Liver (tissue), 9 donors: ENCODE data around the gene UBASH3A. TPM values are rescaled to one million over a fixed set of nuclear protein-coding genes. Genes with fewer than 3 reads are reported as not detected.
"Not testable (repeated sequence)": the region's sequence is repeated elsewhere in the genome, so short reads cannot be mapped to it uniquely, and the experiment has no call there.

ENCODE experiments used
- DNase-seq: peaks from one replicate; pipeline ENCODE4 v3.0.0-alpha.2; 2017; ENCODE audit warnings: low spot score
- H3K27ac ChIP-seq, 2 donors: one replicate each; pipeline ENCODE4 v1.7.0; 2013; ENCODE audit warnings: inconsistent platforms in 2 of 2, low read length in 2 of 2, control low read depth in 1 of 2, low read depth in 1 of 2, mild to moderate bottlenecking in 1 of 2
- H3K27me3 ChIP-seq, 4 donors: one replicate each; pipeline versions ENCODE4 v1.6.1 to v1.7.0; 2013; ENCODE audit warnings: low read length in 3 of 4, inconsistent platforms in 1 of 4, mild to moderate bottlenecking in 1 of 4, moderate library complexity in 1 of 4; ENCODE audit not compliant: control insufficient read depth in 4 of 4, insufficient read depth in 4 of 4
- H3K36me3 ChIP-seq, 4 donors: one replicate each; pipeline versions ENCODE4 v1.6.1 to v1.7.0; 2013; ENCODE audit warnings: low read length in 3 of 4, mild to moderate bottlenecking in 3 of 4, low read depth in 1 of 4, moderate library complexity in 1 of 4; ENCODE audit not compliant: control insufficient read depth in 4 of 4, insufficient read depth in 3 of 4
- H3K4me1 ChIP-seq, 4 donors: one replicate each; pipeline versions ENCODE4 v1.6.1 to v1.7.0; 2013; ENCODE audit warnings: low read length in 3 of 4, mild to moderate bottlenecking in 3 of 4, moderate library complexity in 1 of 4; ENCODE audit not compliant: control insufficient read depth in 4 of 4, insufficient read depth in 4 of 4
- H3K4me3 ChIP-seq, 3 donors: one replicate each; pipeline versions ENCODE4 v1.6.1 to v1.7.0; 2013; ENCODE audit warnings: low read length in 3 of 3, control low read depth in 1 of 3, low read depth in 1 of 3, mild to moderate bottlenecking in 1 of 3
- H3K9ac ChIP-seq, 2 donors: one replicate each; pipeline ENCODE4 v1.7.0; 2013; ENCODE audit warnings: low read length in 2 of 2, mild to moderate bottlenecking in 2 of 2, moderate library complexity in 2 of 2, control low read depth in 1 of 2, low read depth in 1 of 2
- H3K9me3 ChIP-seq, 4 donors: one replicate each; pipeline versions ENCODE4 v1.6.1 to v1.7.0; 2013; ENCODE audit warnings: low read length in 3 of 4; ENCODE audit not compliant: control insufficient read depth in 4 of 4
- ATF3 ChIP-seq: IDR thresholded peaks from 2 replicates; pipeline ENCODE4 v1.6.1; 2016; ENCODE audit warnings: antibody characterized with exemption
- CTCF ChIP-seq: fragments of 150-350 bp; IDR thresholded peaks from 2 replicates; pipeline ENCODE4 v1.5.1; 2017; ENCODE audit warnings: improper control_type of control experiment, low read depth, low read length; ENCODE audit not compliant: missing input control
- FOXA1 ChIP-seq: IDR thresholded peaks from 2 replicates; pipeline ENCODE4 v1.6.1; 2016; ENCODE audit warnings: antibody characterized with exemption
- GABPA ChIP-seq, 2 donors: IDR thresholded peaks in 1 of 2; conservative IDR thresholded peaks in 1 of 2; 2 replicates each; pipeline ENCODE4 v1.6.1; 2016; ENCODE audit warnings: antibody characterized with exemption in 2 of 2, mild to moderate bottlenecking in 1 of 2, moderate library complexity in 1 of 2
- HNF4A ChIP-seq, 2 donors: conservative IDR thresholded peaks; 2 replicates each; pipeline ENCODE4 v1.6.1; 2016; ENCODE audit warnings: antibody characterized with exemption in 2 of 2, mild to moderate bottlenecking in 2 of 2
- HNF4G ChIP-seq: IDR thresholded peaks from 2 replicates; pipeline ENCODE4 v1.6.1; 2016; ENCODE audit warnings: antibody characterized with exemption
- JUND ChIP-seq, 2 donors: IDR thresholded peaks; 2 replicates each; pipeline ENCODE4 v1.6.1; 2016; ENCODE audit warnings: antibody characterized with exemption in 2 of 2
- MAX ChIP-seq: IDR thresholded peaks from 2 replicates; pipeline ENCODE4 v1.6.1; 2016; ENCODE audit warnings: antibody characterized with exemption
- NR2F2 ChIP-seq: IDR thresholded peaks from 2 replicates; pipeline ENCODE4 v1.6.1; 2016; ENCODE audit warnings: antibody characterized with exemption
- RAD21 ChIP-seq, 2 donors: IDR thresholded peaks; 2 replicates each; pipeline ENCODE4 v1.6.1; 2016; ENCODE audit warnings: antibody characterized with exemption in 2 of 2, mild to moderate bottlenecking in 2 of 2
- RXRA ChIP-seq, 2 donors: IDR thresholded peaks; 2 replicates each; pipeline ENCODE4 v1.6.1; 2017 to 2018; ENCODE audit warnings: antibody characterized with exemption in 2 of 2, mild to moderate bottlenecking in 1 of 2
- TAF1 ChIP-seq: conservative IDR thresholded peaks from 2 replicates; pipeline ENCODE4 v1.6.1; 2016; ENCODE audit warnings: antibody characterized with exemption, mild to moderate bottlenecking
- ZBTB33 ChIP-seq: IDR thresholded peaks from 2 replicates; pipeline ENCODE4 v1.6.1; 2016; ENCODE audit warnings: antibody characterized with exemption
- WGBS: extraction: QIAGEN DNeasy Blood & Tissue Kit; methylation state at CpG from one replicate; pipeline ENCODE4 v1.1.7; 2013; 5-methylcytosine and 5-hydroxymethylcytosine counted together
- polyA plus RNA-seq, 2 donors: library from polyadenylated mRNA; stranded (reverse) in 1 of 2; unstranded in 1 of 2; fragments of 200-250 nt in 1 of 2; fragments of >200 nt in 1 of 2; fragmentation: Nextera tagmentation in 1 of 2; extraction: Ambion mirVana in 1 of 2; gene quantifications; one replicate each; pipeline versions ENCODE4 v1.2.1 to v1.2.3, GENCODE V29; 2013 to 2015
- total RNA-seq, 2 donors: library from RNA; depleted of rRNA; stranded (reverse); fragments of >200 nt; gene quantifications; one replicate each; pipeline ENCODE4 v1.2.3, GENCODE V29; 2014
- TF ChIP-seq, protein P1 (sequence below): IDR thresholded peaks from 2 replicates; pipeline ENCODE4 v1.6.1; 2016; ENCODE audit warnings: antibody characterized with exemption, mild to moderate bottlenecking
- donor health status: healthy.
- donor health status: healthy.
- donor health status: healthy.
- donor health status: healthy.
- donor health status: healthy.

UBASH3A gene
- total and polyA plus RNA-seq, 4 donors: 0.10 to 0.75 (median 0.45) TPM

- Histone ChIP-seq H3K9ac (no peak overlapping the region), H3K4me1 (peaks cover 0 to 3% (median 0%) of the 10 kb centered on the region in 4 donors), H3K9me3 (no peaks in the 10 kb centered on the region), H3K36me3 (no peaks in the 10 kb centered on the region), H3K4me3 (no peak overlapping the region), H3K27me3 (peaks cover 0 to 4% (median 0%) of the 10 kb centered on the region in 4 donors), H3K27ac (no peak overlapping the region)
- WGBS: 68% methylated on average over 7 of the region's 7 CpGs
- no peak for DNase-seq
- no peak for TF ChIP-seq CTCF
- TF ChIP-seq TAF1: no peak
- TF ChIP-seq, protein P1, sequence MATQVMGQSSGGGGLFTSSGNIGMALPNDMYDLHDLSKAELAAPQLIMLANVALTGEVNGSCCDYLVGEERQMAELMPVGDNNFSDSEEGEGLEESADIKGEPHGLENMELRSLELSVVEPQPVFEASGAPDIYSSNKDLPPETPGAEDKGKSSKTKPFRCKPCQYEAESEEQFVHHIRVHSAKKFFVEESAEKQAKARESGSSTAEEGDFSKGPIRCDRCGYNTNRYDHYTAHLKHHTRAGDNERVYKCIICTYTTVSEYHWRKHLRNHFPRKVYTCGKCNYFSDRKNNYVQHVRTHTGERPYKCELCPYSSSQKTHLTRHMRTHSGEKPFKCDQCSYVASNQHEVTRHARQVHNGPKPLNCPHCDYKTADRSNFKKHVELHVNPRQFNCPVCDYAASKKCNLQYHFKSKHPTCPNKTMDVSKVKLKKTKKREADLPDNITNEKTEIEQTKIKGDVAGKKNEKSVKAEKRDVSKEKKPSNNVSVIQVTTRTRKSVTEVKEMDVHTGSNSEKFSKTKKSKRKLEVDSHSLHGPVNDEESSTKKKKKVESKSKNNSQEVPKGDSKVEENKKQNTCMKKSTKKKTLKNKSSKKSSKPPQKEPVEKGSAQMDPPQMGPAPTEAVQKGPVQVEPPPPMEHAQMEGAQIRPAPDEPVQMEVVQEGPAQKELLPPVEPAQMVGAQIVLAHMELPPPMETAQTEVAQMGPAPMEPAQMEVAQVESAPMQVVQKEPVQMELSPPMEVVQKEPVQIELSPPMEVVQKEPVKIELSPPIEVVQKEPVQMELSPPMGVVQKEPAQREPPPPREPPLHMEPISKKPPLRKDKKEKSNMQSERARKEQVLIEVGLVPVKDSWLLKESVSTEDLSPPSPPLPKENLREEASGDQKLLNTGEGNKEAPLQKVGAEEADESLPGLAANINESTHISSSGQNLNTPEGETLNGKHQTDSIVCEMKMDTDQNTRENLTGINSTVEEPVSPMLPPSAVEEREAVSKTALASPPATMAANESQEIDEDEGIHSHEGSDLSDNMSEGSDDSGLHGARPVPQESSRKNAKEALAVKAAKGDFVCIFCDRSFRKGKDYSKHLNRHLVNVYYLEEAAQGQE: no peak
- no peak for TF ChIP-seq FOXA1
- TF ChIP-seq RXRA (IDR thresholded peaks at IDR 0.05): no peak
- TF ChIP-seq MAX: no peak
- TF ChIP-seq NR2F2: no peak
- TF ChIP-seq RAD21 (IDR thresholded peaks at IDR 0.05): no peak
Observed at GRCh38 chr21:42406866-42407265, 3.2 kb downstream of the UBASH3A start.

DNA sequence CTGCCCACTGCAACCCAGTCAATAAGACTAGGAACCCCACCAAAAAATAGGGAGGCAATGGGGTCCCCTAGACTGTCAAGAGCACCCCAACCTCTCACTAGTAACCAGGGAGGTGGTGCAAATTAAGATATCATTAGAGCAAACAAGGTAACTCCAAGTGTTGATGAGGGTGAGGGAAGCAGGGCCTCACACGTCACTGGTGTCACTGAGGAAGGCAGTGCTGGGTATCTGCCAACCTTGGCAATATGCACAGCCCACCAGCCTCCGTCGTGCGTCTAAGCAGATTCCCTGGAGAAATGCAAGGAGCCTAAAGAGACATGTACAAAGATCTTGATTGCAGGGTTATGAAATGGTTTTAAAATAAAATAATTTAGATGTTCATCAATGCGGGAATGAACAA is 3.8 kb downstream of the UBASH3A start:
- TF ChIP-seq ZBTB33: no peak
- no peak for TF ChIP-seq HNF4G
- no peak for TF ChIP-seq HNF4A (conservative IDR thresholded peaks at IDR 0.05)
- TF ChIP-seq NR2F2: no peak
- TF ChIP-seq GABPA (IDR thresholded peaks at IDR 0.05 in 1 of 2, conservative IDR thresholded peaks at IDR 0.05 in 1 of 2): no peak
- no peak for TF ChIP-seq JUND (IDR thresholded peaks at IDR 0.05)
- no peak for TF ChIP-seq ATF3
- Histone ChIP-seq H3K27me3 (peaks cover 0 to 4% (median 0%) of the 10 kb centered on the region in 4 donors), H3K9ac (no peak overlapping the region), H3K27ac (no peak overlapping the region), H3K9me3 (no peaks in the 10 kb centered on the region), H3K36me3 (no peaks in the 10 kb centered on the region), H3K4me1 (peaks cover 0 to 3% (median 0%) of the 10 kb centered on the region in 4 donors), H3K4me3 (no peak overlapping the region)
- 84% methylated on average over 5 of the region's 5 CpGs for WGBS
- no peak for DNase-seq

DNA sequence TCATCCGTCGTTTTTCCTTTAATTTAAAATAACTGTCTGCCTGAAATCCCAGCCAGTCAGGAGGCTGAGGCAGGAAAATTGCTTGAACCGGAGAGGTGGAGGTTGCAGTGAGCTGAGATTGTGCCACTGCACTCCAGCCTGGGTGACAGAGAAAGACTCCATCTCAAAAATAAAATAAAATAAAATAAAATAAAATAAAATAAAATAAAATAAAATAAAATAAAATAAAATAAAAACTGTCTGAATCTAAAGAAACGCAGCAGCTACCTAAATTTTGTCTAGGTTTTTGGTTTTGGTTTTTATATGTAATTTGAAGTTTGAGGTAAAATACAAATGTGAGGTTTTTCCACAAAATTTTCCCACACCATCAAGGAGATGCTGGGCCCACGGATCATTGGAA is 5.0 kb downstream of the UBASH3A start:
- H3K4me1 ChIP-seq: not testable (repeated sequence)
- 82% methylated on average over 5 of the region's 5 CpGs for WGBS

More for the DNA sequence above, 5.0 kb downstream of the UBASH3A start:
- H3K27ac ChIP-seq, H3K9ac ChIP-seq, DNase-seq, H3K36me3 ChIP-seq, H3K9me3 ChIP-seq, H3K4me3 ChIP-seq, H3K27me3 ChIP-seq: not testable (repeated sequence)
